ENCODE data around the gene MED12.

- TF ChIP-seq CTCF (IDR thresholded peaks at IDR 0.05; ENCODE audit: insufficient read depth, low read depth, low read length): no peak
- TF ChIP-seq EZH2 (IDR thresholded peaks at IDR 0.05; ENCODE audit: insufficient read depth, low read length): no peak
Measured at GRCh38 chrX:71170660-71171059, 52.3 kb downstream of the MED12 start.

All from astrocyte (in vitro differentiated cells and primary cell).